Brain microvascular endothelial cell (primary cell): Measurements from ENCODE around the gene PHF23.
A peak's percentile ranks its signal among the peaks of the same experiment; 100 is the strongest.

Experiments
- DNase-seq: peaks from one replicate; pipeline ENCODE4 v3.0.0-alpha.2; 2020
- H3K27ac ChIP-seq: fragments of 250-450 bp; sonication (Bioruptor Pico); 2 replicates; pipeline ENCODE4 v1.5.1; 2020; ENCODE audit warnings: mild to moderate bottlenecking, moderate library complexity
- H3K27me3 ChIP-seq: fragments of 250-450 bp; sonication (Bioruptor Pico); replicated peaks from 2 replicates; pipeline ENCODE4 v1.5.1; 2020; ENCODE audit warnings: mild to moderate bottlenecking
- H3K36me3 ChIP-seq: fragments of 250-450 bp; sonication (Bioruptor Pico); replicated peaks from 2 replicates; pipeline ENCODE4 v1.5.1; 2020; ENCODE audit warnings: mild to moderate bottlenecking
- H3K4me3 ChIP-seq: 2 replicates; pipeline ENCODE4 v1.5.1; 2011; ENCODE audit warnings: low read depth, mild to moderate bottlenecking, control low read depth, low read length, moderate library complexity
- in situ Hi-C: cut with HindIII; loops from 2 replicates; pipeline ENCODE4 v1.10.0; 2017; ENCODE audit warnings: low sequenced_read_pairs, low pct_ligation_motif_present
- TF ChIP-seq, protein P1 (sequence below): IDR thresholded peaks from 2 replicates; pipeline ENCODE4 v1.5.1; 2011; ENCODE audit warnings: low read depth, mild to moderate bottlenecking, moderate library complexity, low read length, control low read depth, inconsistent platforms; ENCODE audit errors: missing control alignments

Gene PHF23

DNA sequence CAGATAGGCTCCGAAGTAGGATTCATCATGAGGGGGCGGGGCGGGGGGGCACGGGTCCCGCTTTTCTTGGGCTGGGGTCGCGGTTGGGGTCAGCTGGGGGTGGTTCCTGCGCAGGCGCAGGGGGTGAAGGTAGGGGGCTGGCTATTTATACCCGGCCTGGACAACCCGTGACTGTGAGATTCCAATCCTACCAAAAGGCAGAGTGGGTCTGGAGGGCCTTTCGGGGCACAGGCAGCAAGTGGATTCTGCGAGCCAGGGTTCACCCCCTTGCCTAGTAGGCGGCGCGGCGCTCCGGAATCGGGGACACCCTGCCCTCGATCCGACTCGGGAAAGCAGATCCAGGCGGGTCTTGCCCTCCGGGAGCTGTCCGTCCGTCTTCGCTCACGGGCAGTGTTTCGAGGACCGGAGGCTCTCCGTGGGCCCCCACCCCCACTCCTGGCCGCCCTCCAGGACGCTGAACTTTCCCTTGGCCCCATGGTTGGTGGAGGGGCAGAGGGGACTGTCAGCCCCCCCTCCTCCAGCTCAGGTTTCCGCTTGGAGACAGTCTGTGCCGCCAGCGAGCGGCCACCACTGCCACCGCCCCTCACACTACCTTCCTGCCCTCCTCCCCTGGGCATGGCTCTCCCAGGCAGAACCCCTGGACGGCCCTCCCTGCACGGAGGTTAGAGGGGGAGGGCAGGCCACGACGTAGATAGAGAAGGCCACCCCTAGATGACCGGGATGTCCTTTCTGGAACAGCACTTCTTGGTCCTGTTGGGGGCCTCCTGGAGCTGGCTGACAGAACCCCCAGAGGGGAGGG, 42.9 kb upstream of the PHF23 start:
- no peak for DNase-seq
- Histone ChIP-seq H3K27ac (no peak overlapping the region), H3K4me3 (peak overlapping the region; percentile 47), H3K27me3 (peaks cover 13% of the 10 kb centered on the region), H3K36me3 (no peaks in the 10 kb centered on the region)
- in situ Hi-C loops = no loop called here
- TF ChIP-seq, protein P1, sequence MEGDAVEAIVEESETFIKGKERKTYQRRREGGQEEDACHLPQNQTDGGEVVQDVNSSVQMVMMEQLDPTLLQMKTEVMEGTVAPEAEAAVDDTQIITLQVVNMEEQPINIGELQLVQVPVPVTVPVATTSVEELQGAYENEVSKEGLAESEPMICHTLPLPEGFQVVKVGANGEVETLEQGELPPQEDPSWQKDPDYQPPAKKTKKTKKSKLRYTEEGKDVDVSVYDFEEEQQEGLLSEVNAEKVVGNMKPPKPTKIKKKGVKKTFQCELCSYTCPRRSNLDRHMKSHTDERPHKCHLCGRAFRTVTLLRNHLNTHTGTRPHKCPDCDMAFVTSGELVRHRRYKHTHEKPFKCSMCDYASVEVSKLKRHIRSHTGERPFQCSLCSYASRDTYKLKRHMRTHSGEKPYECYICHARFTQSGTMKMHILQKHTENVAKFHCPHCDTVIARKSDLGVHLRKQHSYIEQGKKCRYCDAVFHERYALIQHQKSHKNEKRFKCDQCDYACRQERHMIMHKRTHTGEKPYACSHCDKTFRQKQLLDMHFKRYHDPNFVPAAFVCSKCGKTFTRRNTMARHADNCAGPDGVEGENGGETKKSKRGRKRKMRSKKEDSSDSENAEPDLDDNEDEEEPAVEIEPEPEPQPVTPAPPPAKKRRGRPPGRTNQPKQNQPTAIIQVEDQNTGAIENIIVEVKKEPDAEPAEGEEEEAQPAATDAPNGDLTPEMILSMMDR = no peak

DNA sequence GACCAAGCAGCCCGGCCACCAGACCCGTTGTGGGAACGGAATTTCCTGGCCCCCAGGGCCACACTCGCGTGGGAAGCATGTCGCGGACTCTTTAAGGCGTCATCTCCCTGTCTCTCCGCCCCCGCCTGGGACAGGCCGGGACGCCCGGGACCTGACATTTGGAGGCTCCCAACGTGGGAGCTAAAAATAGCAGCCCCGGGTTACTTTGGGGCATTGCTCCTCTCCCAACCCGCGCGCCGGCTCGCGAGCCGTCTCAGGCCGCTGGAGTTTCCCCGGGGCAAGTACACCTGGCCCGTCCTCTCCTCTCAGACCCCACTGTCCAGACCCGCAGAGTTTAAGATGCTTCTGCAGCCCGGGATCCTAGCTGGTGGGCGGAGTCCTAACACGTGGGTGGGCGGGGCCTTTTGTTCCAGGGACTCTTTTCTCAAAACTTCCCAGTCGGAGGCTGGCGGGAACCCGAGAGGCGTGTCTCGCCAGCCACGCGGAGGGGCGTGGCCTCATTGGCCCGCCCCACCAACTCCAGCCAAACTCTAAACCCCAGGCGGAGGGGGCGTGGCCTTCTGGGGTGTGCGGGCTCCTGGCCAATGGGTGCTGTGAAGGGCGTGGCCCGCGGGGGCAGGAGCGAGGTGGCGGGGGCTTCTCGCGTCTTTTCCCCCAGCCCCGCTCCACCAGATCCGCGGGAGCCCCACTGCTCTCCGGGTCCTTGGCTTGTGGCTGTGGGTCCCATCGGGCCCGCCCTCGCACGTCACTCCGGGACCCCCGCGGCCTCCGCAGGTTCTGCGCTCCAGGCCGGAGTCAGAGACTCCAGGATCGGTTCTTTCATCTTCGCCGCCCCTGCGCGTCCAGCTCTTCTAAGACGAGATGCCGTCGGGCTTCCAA, 42.1 kb upstream of the PHF23 start, which contains the start of gene SLC2A4:
SLC2A4 (plus strand) TSS at position 645 of the 879 bp plus-strand sequence; CDS start at position 862, 217 bp downstream.
- Histone ChIP-seq H3K27ac (peak within 1 kb of the TSS; percentile 8), H3K4me3 (peak within 1 kb of the TSS; percentile 47), H3K36me3 (no peaks in the 10 kb centered on the region), H3K27me3 (peaks cover 13% of the 10 kb centered on the region)
- DNase-seq = peak; percentile 91
- in situ Hi-C loops = no loop called here
- TF ChIP-seq, protein P1 = no peak

DNA sequence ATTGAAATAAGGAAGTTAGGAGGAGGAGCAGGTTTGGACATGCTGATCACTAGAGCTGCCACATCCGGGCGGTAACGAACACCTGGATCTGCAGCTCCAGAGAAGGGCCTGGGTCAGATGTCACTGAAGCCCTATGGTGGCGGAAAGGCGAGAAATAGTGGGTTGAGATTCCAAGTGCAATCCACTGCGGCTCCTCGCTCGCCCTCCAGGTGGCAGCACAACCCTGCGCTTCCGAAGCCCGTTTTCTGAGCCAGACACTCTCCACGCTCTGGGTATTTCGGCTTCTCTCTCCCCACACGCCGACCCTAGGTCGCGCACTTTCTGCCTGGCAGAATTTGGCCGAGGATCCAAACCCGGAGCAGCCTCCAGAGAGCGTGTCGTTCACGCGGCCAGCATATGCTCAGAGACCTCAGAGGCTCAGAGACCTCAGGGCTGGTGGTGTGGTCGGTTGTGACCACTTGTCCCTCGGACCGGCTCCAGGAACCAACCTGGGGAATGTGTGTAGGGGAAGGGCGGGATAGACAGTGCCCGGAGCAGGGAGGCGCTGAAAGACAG, 41.3 kb upstream of the PHF23 start:
- Histone ChIP-seq H3K27ac (peak overlapping the region; percentile 8), H3K27me3 (peaks cover 13% of the 10 kb centered on the region)
- in situ Hi-C loops = no loop called here

DNA sequence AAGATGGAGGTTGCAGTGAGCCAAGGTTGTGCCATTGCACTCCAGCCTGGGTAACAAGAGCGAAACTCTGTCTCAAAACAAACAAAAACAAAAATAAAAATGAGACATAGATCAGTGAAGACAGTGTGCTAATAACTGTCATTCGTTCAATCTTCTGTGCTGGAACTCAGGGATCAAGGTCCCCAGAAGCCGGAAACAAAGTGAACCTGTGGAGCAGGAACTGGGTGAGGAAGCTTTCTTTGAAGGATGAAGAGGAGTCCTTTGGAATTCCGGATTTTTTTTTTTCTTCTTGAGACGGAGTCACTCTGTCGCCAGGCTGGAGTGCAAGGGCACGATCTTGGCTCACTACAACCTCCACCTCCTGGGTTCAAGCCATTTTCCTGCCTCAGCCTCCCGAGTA, 40.2 kb upstream of the PHF23 start:
- Histone ChIP-seq H3K27ac (no peak overlapping the region), H3K27me3 (peaks cover 13% of the 10 kb centered on the region), H3K4me3 (no peak overlapping the region), H3K36me3 (no peaks in the 10 kb centered on the region)
- in situ Hi-C loops = no loop called here
- TF ChIP-seq, protein P1 = no peak
- DNase-seq = no peak

More for the DNA sequence above, 41.3 kb upstream of the PHF23 start:
- DNase-seq = peak; percentile 66
- Histone ChIP-seq H3K36me3 (no peaks in the 10 kb centered on the region), H3K4me3 (peak overlapping the region; percentile 43)
- TF ChIP-seq, protein P1 = peak; percentile 95

DNA sequence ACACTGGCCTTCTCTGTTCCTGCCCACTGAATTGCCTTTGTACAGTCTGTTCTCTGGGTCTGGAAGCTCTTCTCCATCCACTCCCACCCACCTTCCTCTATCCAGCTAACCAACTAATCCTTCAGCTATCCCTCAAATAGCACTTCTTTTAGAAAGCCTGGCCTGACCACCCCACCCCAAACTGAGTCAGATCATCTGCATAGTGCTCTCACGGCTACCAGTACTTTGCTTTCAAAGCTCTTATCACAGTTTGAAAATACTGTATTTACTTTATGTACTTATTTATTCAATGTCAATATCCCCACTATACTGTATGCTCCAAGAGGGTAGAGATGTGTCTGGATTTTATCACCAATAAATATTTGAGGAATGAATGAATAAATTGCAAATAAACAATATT, 27.5 kb upstream of the PHF23 start:
- in situ Hi-C loops = no loop called here
- Histone ChIP-seq H3K27ac (no peak overlapping the region), H3K27me3 (no peaks in the 10 kb centered on the region), H3K4me3 (no peak overlapping the region), H3K36me3 (no peaks in the 10 kb centered on the region)
- TF ChIP-seq, protein P1 = no peak
- DNase-seq = no peak
